GM23338 (cell line): ENCODE measurements around the gene SLC39A11.

Experiments used
- CTCF ChIP-seq, 2 experiments: fragments of 200-600 bp in 1 of 2; sonication (generic) in 1 of 2; conservative IDR thresholded peaks; 2 replicates each; pipeline versions ENCODE4 v1.5.1 to v1.6.1; 2016 to 2017; ENCODE audit warnings: antibody characterized with exemption in 2 of 2, low read depth in 2 of 2, mild to moderate bottlenecking in 2 of 2, moderate library complexity in 1 of 2
- EZH2 ChIP-seq: fragments of 200-600 bp; sonication (generic); IDR thresholded peaks from one replicate; pipeline ENCODE4 v1.8.0; 2017; ENCODE audit warnings: antibody characterized with exemption, mild to moderate bottlenecking, low read depth; ENCODE audit not compliant: unreplicated experiment
- EZH2phosphoT487 ChIP-seq: fragments of 200-600 bp; sonication (generic); IDR thresholded peaks from one replicate; pipeline ENCODE4 v1.8.1; 2018; ENCODE audit warnings: antibody characterized with exemption; ENCODE audit not compliant: unreplicated experiment
- POLR2AphosphoS5 ChIP-seq: IDR thresholded peaks from 2 replicates; pipeline ENCODE4 v1.6.1; 2016; ENCODE audit warnings: antibody characterized with exemption, low read depth

- TF ChIP-seq CTCF (conservative IDR thresholded peaks at IDR 0.05; ENCODE audit: low read depth in 2 of 2) (no peak), POLR2AphosphoS5 (no peak), EZH2phosphoT487 (no peak), EZH2 (no peak)
These were observed 386.0 kb downstream of the SLC39A11 start for GRCh38 chr17:72706396-72706981.
